M059J (cell line): ENCODE results near the gene CROCC. TPM values are rescaled to one million over a fixed set of nuclear protein-coding genes. Genes with fewer than 3 reads are reported as not detected.

Experiments used
- DNase-seq: peaks from one replicate; pipeline ENCODE4 v3.0.0-alpha.2; 2012; ENCODE audit warnings: low read depth
- total RNA-seq: library from RNA; depleted of rRNA; stranded (reverse); fragments of >200 nt; shearing (Covaris generic); gene quantifications from 2 replicates; pipeline ENCODE4 v1.2.3, GENCODE V29; 2014

Gene CROCC
- total RNA-seq, 1 experiment from 2014 or later = 4.6 TPM

GRCh38 chr1:16969057-16969611, 47.4 kb downstream of the CROCC start:
- DNase-seq = no peak

GRCh38 chr1:16969651-16970050, 47.9 kb downstream of the CROCC start:
- no peak for DNase-seq

GRCh38 chr1:16970132-16970910, 48.6 kb downstream of the CROCC start:
- no peak for DNase-seq

GRCh38 chr1:16971341-16972188, 49.8 kb downstream of the CROCC start:
- no peak for DNase-seq

- no peak for DNase-seq
Observed at GRCh38 chr1:16972189-16972895, 50.6 kb downstream of the CROCC start.

- no peak for DNase-seq
Observed at GRCh38 chr1:16973215-16973614, 51.5 kb downstream of the CROCC start.

GRCh38 chr1:16975211-16975610, 53.5 kb downstream of the CROCC start:
- DNase-seq = no peak

- no peak for DNase-seq
Observed at GRCh38 chr1:16975838-16976237, 54.1 kb downstream of the CROCC start.

GRCh38 chr1:16976966-16977365, 55.2 kb downstream of the CROCC start:
- no peak for DNase-seq

GRCh38 chr1:16977377-16977776, 55.6 kb downstream of the CROCC start:
- DNase-seq = no peak

GRCh38 chr1:16978139-16978538, 56.4 kb downstream of the CROCC start:
- DNase-seq = no peak

GRCh38 chr1:16978567-16979474, 57.1 kb downstream of the CROCC start:
- peak; percentile 79 for DNase-seq

- DNase-seq = no peak
Observed at GRCh38 chr1:16979475-16980327, 58.0 kb downstream of the CROCC start.

- peak; percentile 39 for DNase-seq
Observed at GRCh38 chr1:16980473-16981268, 58.9 kb downstream of the CROCC start, which contains the start of gene MFAP2. Gene MFAP2 (minus strand): TSS chr1:16980620. CDS start chr1:16978273, 2,347 bp downstream.

- peak; percentile 91 for DNase-seq
Observed at GRCh38 chr1:16981269-16981849, 59.6 kb downstream of the CROCC start.

- no peak for DNase-seq
Observed at GRCh38 chr1:16982902-16983301, 61.2 kb downstream of the CROCC start.

- DNase-seq = no peak
Observed at GRCh38 chr1:16983649-16984048, 61.9 kb downstream of the CROCC start.

GRCh38 chr1:16984717-16985116, 63.0 kb downstream of the CROCC start:
- peak; percentile 87 for DNase-seq

- DNase-seq = no peak
Observed at GRCh38 chr1:16986113-16986512, 64.4 kb downstream of the CROCC start.
